GM12891 (cell line): ENCODE measurements around the gene KLHL21.

Source experiments
- POLR2A ChIP-seq: IDR thresholded peaks from 2 replicates; pipeline ENCODE4 v1.6.1; 2011; ENCODE audit warnings: low read depth, low read length, control low read depth
- POLR2AphosphoS5 ChIP-seq: IDR thresholded peaks from 2 replicates; pipeline ENCODE4 v1.6.1; 2011; ENCODE audit warnings: low read depth, low read length, control low read depth
- TAF1 ChIP-seq: IDR thresholded peaks from 2 replicates; pipeline ENCODE4 v1.6.1; 2011; ENCODE audit warnings: low read depth, low read length, control low read depth

DNA sequence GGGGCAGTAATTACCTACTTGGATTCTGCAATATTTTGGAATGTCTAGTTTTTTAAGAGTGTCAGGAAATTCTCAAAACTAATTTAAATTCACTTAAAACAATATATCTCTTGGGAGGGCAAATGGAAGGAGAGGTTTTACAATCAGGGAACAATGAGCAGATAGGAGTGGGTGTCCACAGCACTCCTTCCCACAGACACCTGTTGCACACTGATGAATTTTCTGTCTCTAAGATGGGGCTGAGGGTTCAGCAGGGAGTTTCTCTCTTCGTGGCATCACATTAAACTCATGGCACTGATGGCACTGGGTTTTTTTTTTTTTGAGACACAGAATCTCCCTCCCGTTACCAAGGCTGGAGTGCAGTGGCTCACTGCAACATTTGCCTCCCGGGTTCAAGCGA is 16.4 kb upstream of the KLHL21 start:
- TF ChIP-seq POLR2A (no peak), POLR2AphosphoS5 (no peak), TAF1 (no peak)
